Erythroblast (primary cell): ENCODE measurements around the gene MYZAP.

Source experiments
- DNase-seq, 2 experiments: peaks; one replicate each; lab custom pipeline; 2025; lab: John Stamatoyannopoulos, UW
- GATA1 ChIP-seq: IDR thresholded peaks from 2 replicates; pipeline ENCODE4 v1.6.1; 2011; ENCODE audit warnings: low read depth, mild to moderate bottlenecking, control low read depth, low read length, moderate library complexity
- POLR2A ChIP-seq: IDR thresholded peaks from 2 replicates; pipeline ENCODE4 v1.6.1; 2011; ENCODE audit warnings: mild to moderate bottlenecking, low read length

MYZAP gene

GRCh38 chr15:57556040-57556439, 35.7 kb upstream of the MYZAP start:
- DNase-seq: no peak
- no peak for TF ChIP-seq POLR2A
- no peak for TF ChIP-seq GATA1

DNA sequence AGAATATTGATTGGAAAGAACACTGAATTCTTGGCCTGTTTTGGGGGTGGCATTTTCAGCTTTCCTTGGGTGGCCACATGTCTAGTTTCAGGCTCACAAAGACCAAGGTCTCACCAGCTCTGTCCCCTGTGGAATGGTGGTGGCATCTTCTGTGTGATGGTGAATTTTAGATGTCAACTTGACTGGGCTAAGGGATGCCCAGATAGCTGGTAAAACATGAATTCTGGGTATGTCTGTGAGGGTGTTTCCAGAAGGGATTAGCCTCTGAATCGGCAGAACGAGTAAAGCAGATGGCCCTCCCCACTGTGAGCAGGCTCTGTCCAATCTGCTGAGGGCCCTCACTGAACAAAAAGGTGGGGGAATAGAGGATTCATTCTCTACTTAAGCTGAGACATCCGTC, 34.4 kb upstream of the MYZAP start:
- TF ChIP-seq POLR2A (no peak), GATA1 (no peak)
- DNase-seq: no peak

GRCh38 chr15:57557810-57558209, 33.9 kb upstream of the MYZAP start:
- no peak for DNase-seq
- TF ChIP-seq POLR2A (no peak), GATA1 (no peak)

- no peak for TF ChIP-seq GATA1
- no peak for TF ChIP-seq POLR2A
- DNase-seq: peak; percentile 45 to 72
Measured at GRCh38 chr15:57559875-57560274, 31.8 kb upstream of the MYZAP start.

GRCh38 chr15:57561041-57561711, 30.5 kb upstream of the MYZAP start:
- peak; percentile 51 to 70 for DNase-seq
- no peak for TF ChIP-seq GATA1
- TF ChIP-seq POLR2A: peak; percentile 16

DNA sequence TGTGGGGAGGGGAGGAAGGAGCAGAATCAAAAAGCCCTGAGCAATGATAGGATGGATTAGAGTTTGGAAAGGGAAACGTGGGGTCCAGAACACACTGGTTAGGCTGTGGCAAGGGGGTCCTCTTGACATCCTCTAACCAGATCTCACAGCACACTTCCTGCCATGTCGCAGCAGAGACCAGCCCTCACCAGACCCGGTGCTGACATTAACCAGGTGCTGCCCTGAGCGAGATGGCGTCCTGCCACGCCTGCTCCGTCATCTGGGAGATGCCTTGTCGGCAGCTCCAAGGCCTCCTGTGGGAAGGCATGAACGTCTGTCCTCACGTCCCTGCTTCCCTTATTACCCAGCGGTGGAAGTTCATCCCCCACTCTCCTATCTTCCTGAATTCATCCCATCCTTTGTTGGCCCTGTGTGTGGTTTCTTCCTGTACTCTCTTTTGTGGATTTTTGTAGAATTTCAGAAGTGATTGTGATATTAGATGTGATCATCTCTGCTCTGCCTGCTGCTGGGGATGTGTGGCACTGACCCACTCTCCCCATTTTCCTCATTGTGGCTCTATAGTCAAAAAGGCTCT, 29.4 kb upstream of the MYZAP start:
- TF ChIP-seq POLR2A: no peak
- no peak for TF ChIP-seq GATA1
- no peak for DNase-seq

DNA sequence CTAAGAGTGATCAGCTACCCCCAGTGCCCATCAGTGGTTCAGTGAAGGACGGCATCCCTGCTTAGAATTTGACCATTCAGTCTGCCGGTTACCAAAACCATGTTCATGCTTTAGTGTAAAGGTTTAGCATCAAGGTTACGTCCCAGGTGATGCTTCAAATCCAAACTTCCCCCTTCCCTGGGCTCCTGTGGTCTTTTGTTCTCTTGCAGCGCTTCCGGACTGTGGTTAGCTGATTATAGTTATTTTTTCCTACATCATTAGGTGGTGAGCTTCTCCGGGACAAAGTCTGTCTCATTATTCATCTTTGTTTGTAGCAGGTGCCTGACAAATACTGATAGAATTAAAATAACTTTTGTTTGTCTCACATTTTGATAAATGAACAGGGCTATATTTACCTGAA, 28.3 kb upstream of the MYZAP start:
- TF ChIP-seq POLR2A (no peak), GATA1 (no peak)

GRCh38 chr15:57565311-57565710, 26.4 kb upstream of the MYZAP start:
- DNase-seq: no peak
- no peak for TF ChIP-seq GATA1
- no peak for TF ChIP-seq POLR2A

More for the DNA sequence above, 28.3 kb upstream of the MYZAP start:
- no peak for DNase-seq

DNA sequence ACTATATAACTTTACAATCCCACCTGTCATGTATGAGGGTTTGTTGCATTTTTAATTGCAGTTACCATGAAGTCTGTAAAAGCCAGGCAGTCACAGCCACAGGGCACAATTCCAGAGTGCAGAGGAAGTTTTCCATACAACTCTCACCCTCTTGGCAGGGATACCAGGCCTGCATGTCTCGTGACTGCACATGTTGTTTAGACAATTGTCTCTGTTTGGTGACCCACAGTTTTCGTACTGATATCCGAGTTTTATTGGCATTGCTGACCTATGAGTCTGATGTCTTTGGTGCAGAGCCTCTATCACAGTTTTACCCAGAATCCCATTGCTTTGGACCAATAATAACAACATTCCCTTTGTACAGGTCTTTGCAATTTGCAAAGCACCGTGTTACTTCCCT, 24.9 kb upstream of the MYZAP start:
- no peak for DNase-seq
- TF ChIP-seq GATA1 (no peak), POLR2A (no peak)

DNA sequence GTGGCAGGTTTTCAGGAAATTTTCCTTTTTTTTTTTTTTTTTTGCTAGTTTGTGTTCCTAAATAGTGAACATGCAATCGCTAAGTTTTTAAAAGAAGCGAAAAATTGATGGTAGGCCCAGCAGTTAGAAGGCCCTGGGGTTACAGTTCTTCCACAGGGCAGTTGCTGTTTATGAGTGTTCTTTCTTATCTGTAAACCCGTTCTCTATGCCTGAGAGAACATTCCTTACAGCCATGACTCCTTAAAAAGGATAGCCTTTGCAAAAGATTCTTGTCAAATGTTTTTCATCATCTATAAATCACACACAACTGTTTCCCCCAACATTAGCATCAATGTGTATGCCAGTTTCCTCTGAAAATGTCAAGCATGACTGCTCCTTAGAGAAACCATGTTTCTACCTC, 23.8 kb upstream of the MYZAP start:
- TF ChIP-seq POLR2A: no peak
- no peak for TF ChIP-seq GATA1
- DNase-seq: no peak

DNA sequence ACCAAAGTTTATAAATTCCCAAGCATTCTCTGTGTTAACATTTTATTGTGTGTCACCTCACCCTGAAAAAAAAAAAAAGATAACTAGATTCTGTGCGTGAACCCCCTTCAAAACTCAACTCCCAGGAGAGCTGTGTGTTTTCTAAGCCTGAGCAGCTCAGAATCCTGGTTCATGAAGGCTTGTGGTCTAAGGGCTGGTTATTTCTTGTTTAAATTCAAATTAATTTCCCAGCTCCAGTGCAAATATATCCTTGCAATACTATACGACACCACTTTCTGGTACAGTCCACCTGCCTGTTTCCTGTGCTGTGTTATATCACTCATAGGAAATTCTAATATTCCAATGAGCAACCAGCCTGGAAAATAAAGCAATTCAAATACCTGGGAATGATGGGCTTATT, 23.4 kb upstream of the MYZAP start:
- no peak for TF ChIP-seq POLR2A
- no peak for TF ChIP-seq GATA1
- no peak for DNase-seq

- TF ChIP-seq POLR2A: no peak
- no peak for DNase-seq
Measured at GRCh38 chr15:57570340-57570739, 21.4 kb upstream of the MYZAP start.

DNA sequence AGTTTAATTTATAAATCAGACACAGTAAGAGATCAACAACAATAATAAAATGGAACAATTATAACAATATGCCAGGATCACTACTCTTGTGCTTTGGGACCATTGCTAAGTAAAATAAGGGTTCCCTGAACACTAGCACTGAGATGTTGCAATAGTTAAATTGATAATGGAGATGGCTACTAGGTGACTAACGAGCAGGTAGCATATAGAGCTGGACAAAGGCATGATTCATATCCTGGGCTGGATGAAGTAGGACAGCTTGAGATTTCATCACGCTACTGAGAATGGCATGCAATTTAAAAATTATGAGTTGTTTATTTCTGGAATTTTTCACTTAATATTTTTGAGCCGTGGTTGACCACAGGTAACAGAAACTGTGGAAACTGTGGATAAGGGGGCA, 20.7 kb upstream of the MYZAP start:
- TF ChIP-seq POLR2A (no peak), GATA1 (no peak)
- no peak for DNase-seq

DNA sequence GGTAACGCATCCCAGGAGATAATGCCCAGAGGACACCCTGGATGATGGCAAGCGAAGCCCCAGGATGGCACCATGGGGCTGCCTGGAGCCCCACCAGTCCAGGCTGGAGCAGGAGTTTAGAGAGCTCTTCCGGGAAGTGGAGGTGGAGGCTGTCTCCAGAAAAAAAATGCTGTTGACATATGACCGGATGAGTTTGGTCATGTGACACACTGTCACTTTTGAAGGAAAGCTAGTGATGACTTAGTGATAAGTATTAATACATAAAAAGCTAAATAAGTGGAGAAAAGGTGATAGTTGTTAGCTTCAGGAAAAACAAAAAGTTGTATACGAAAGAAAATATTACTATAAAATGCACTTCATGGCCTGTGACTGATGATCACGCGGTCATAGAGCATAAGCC, 20.0 kb upstream of the MYZAP start:
- no peak for DNase-seq
- no peak for TF ChIP-seq POLR2A
- no peak for TF ChIP-seq GATA1

DNA sequence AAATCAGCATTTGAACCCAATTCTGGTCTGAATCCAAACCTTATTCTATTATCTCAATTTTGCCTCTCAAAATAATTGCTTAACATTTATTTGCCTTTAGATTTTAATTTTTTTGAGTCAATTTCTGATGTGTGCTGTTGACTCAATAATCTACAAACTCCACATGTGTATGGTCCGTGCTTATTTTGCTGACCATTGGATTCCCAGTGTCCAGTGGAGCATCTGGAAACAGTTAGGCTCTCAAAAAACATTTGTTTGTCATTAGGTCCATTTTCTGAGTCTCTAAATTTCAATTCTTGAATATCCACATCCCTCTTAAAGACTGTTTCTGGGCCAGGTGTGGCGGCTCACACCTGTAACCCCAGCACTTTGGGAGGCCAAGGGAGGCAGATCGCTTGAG, 19.2 kb upstream of the MYZAP start:
- DNase-seq: no peak
- TF ChIP-seq GATA1: no peak
